ENCODE results near the gene RAB42. TPM values are rescaled to one million over a fixed set of nuclear protein-coding genes. Genes with fewer than 3 reads are reported as not detected.
"Not testable (repeated sequence)": the region's sequence is repeated elsewhere in the genome, so short reads cannot be mapped to it uniquely, and the experiment has no call there.

Gene RAB42
- total RNA-seq: not detected in 2 replicates

DNA sequence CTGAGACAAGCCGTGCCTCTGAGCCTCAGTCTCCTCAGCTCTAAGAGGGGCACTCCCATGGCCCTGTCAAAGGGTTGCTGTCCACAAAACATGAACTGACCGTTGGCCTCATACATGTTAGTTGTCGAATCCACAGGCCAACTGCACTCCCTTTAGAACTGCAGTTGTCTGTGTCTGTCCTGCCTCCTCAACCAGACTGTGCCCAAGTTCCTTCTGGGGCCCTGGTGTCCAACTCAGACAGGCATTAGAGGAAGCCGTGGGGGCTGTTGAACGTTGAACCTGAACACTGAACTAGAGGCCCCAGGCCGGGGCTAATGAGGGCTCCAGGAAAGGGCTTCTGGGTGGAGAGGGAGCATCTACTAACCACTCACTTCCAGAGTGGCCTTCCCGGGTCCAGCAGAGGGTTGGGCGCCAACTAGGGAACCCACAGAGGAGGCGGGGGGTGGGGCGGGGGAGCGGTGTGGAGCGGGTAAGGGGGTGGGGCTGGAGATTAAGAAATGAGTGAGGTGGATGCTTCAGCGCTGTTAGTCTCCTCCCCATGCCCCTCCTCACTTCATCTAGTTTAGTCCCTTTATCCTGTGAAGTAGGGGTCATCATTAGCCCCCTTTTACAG, at the start of gene RAB42:
TSS of gene RAB42 (plus strand) at position 558 of the 613 bp plus-strand sequence. CDS start 247 bp downstream, outside the sequence.
- intact Hi-C loops (cut with micrococcal nuclease): no loop called here

DNA sequence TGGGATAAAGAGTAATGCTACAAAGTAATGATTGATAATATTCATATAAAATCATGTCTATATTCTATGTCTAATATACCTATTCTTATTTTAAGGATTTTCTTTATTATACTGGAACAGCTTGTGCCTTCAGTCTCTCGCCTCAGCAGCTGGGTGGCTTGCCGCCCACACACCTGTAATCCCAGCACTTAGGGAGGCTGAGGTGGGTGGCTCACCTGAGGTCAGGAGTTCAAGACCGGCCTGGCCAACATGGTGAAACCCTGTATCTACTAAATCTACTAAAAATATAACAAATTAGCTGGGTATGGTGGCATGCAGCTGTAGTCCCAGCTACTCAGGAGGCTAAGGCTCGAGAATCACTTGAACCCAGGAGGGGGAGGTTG, 46.8 kb upstream of the RAB42 start:
- intact Hi-C loops (cut with micrococcal nuclease): no loop called here

DNA sequence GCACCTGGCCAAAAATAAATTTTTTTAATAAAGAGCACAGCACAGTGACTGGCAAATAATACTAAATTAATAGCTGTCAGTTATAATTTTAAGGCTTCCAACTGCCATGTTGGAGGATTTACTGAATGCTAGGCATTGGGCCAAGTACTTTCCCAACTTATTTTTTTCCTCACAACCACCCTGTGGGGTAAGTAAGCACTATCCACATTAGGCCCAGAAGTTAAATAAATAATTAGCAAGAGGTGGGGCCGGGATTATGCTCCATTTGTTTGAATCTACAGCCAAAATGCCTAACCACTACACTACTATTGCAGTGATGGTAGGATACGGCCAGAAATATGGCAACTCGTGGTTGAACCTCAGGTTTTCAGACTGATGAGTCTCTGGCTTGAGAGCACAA, 43.7 kb upstream of the RAB42 start:
- intact Hi-C loops (cut with micrococcal nuclease): no loop called here

- intact Hi-C loops (cut with micrococcal nuclease): no loop called here
Observed at GRCh38 chr1:28551381-28551780, 40.7 kb upstream of the RAB42 start.

- intact Hi-C loops (cut with micrococcal nuclease): loop anchor here (1.0 kb wide), 13 partner anchors 28 to 628 kb away; partner anchors contain the start of genes EYA3, PHACTR4, RNU11 and SESN2
Observed at GRCh38 chr1:28552758-28553663, 39.1 kb upstream of the RAB42 start, which contains the start of gene TRNAU1AP. Gene TRNAU1AP (plus strand): TSS chr1:28553085. CDS start chr1:28553111, 26 bp downstream.

DNA sequence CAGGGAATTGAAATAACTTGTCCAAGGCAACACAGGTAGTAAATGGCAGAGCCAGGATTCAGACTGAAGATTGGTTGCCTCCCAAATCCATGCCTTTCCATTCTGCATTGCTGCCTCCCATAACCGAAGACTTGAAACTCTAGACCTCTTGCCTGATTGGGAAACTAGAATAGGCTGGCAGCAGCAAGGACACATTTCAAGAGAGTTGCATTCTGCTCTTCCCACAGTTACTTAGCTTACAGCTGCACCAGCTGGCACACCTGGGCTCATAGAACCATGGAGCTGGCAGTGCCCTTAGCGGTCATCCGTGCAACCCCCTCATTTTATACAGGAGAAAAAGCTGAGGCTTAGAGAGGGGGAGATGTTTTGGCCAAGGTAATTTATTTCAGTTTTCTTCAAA, 31.2 kb upstream of the RAB42 start:
- intact Hi-C loops (cut with micrococcal nuclease): no loop called here

DNA sequence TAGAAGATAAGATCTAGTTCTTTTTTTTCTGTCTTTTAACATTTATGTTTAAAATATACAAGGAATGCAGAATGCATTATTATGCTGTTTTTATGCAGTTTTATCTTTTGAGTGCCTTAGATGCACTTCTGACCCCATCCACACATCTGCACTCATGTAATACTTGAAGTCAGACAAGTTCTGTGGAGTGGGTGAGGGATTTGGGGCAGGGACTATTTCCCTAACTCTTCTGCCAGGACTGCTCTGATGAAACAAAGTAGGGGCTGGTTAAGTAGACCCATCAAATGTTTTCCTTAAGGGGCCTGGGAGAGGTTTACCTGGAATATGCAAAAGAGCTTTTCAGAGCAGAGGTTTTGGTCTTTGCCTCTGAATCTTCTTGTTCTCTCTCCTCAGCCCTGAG, 27.8 kb upstream of the RAB42 start:
- intact Hi-C loops (cut with micrococcal nuclease): no loop called here

- intact Hi-C loops (cut with micrococcal nuclease): no loop called here
Observed at GRCh38 chr1:28565040-28565439, 27.0 kb upstream of the RAB42 start.

- intact Hi-C loops (cut with micrococcal nuclease): no loop called here
Observed at GRCh38 chr1:28565726-28566125, 26.3 kb upstream of the RAB42 start.

- intact Hi-C loops (cut with micrococcal nuclease): no loop called here
Observed at GRCh38 chr1:28566931-28567330, 25.1 kb upstream of the RAB42 start.

DNA sequence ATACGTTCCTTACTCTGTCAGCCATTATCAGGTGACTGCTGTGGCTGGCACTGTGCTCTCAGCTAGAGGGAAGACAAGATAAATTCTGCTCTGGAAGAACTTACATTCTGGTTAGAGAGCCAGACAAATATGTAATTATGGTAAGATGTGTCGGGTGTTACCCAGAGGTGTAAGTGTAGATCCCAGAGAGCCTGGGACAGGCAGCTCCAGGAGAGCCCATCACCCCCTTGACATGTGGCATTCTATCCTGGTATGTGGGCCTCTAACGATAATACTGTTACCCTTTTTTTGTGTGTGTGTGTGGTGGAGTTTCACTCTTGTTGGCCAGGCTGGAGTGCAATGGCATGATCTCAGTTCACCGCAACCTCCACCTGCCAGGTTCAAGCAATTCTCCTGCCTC, 20.2 kb upstream of the RAB42 start:
- intact Hi-C loops (cut with micrococcal nuclease): no loop called here

GRCh38 chr1:28572891-28573290, 19.2 kb upstream of the RAB42 start:
- intact Hi-C loops (cut with micrococcal nuclease): not testable (repeated sequence)

GRCh38 chr1:28573564-28573963, 18.5 kb upstream of the RAB42 start:
- intact Hi-C loops (cut with micrococcal nuclease): no loop called here

DNA sequence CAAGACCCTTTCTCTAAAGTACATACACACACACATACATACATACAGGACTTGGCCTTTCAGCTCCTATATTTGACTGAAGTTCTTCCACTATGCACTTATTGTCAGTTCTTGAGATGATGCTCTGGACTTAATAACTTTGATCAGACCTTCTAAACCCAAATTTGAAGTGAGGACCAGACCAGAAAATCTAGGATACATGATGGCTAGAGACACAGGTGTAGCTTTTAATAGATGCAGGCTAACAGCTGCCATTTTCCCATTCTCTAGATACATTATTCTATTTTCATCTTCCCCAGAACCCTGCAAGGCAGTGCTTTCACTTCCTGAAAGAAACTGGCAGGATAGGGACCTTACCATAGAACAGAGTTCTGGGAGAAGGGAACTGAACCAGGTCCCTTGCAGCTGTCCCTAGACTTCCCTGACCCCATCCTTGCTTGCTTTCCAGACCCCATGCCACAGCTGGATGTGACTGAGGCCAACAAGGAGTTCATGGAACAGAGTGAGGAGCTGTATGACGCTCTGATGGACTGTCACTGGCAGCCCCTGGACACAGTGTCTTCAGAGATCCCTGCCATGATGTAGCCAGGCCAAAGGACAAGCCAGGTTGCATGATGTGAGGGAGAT, 14.9 kb upstream of the RAB42 start:
- intact Hi-C loops (cut with micrococcal nuclease): no loop called here

- intact Hi-C loops (cut with micrococcal nuclease): no loop called here
Observed at GRCh38 chr1:28577738-28578536, 14.1 kb upstream of the RAB42 start.

GRCh38 chr1:28578696-28579218, 13.3 kb upstream of the RAB42 start:
- intact Hi-C loops (cut with micrococcal nuclease): no loop called here

GRCh38 chr1:28579401-28579800, 12.7 kb upstream of the RAB42 start:
- intact Hi-C loops (cut with micrococcal nuclease): no loop called here

- intact Hi-C loops (cut with micrococcal nuclease): loop anchor here (1.0 to 5.0 kb wide), 13 partner anchors 22 to 809 kb away; partner anchors contain the start of genes EYA3, MED18, PHACTR4 and RNU11
Observed at GRCh38 chr1:28580722-28581530, 11.1 kb upstream of the RAB42 start.

- intact Hi-C loops (cut with micrococcal nuclease): loop anchor here (1.0 to 5.0 kb wide), 16 partner anchors 22 to 809 kb away; partner anchors contain the start of genes EYA3, GMEB1, MED18 and PHACTR4
Observed at GRCh38 chr1:28581531-28582247, 10.4 kb upstream of the RAB42 start.

Data from T-helper 1 cell treated with Interleukin-12 subunit alpha and Interleukin-12 subunit beta and Interleukin-4 antibody, amounts not matched to agents 30 ng/mL and 1 ng/mL, for 36 hours (primary cell).